Fibroblast of lung (primary cell): ENCODE measurements around the gene SPACA9. TPM values are rescaled to one million over a fixed set of nuclear protein-coding genes. Genes with fewer than 3 reads are reported as not detected.

Experiments used
- DNase-seq, 2 donors: peaks; one replicate each; pipeline versions ENCODE4 v3.0.0 to v3.0.0-alpha.2; 2010; ENCODE audit warnings: low read depth in 2 of 2
- H2AFZ ChIP-seq: 2 replicates; pipeline ENCODE4 v1.5.1; 2012; ENCODE audit warnings: low read length, control low read depth, inconsistent platforms
- H3K27ac ChIP-seq: 2 replicates; pipeline ENCODE4 v1.5.1; 2011; ENCODE audit warnings: low read length, control low read depth; ENCODE audit not compliant: insufficient read depth
- H3K27me3 ChIP-seq: 2 replicates; pipeline ENCODE4 v1.5.1; 2011; ENCODE audit warnings: mild to moderate bottlenecking, low read length; ENCODE audit not compliant: control insufficient read depth, insufficient read depth
- H3K36me3 ChIP-seq: 2 replicates; pipeline ENCODE4 v1.5.1; 2011; ENCODE audit warnings: low read length; ENCODE audit not compliant: control insufficient read depth, insufficient read depth
- H3K4me1 ChIP-seq: 2 replicates; pipeline ENCODE4 v1.5.1; 2011; ENCODE audit warnings: low read length; ENCODE audit not compliant: control insufficient read depth, insufficient read depth; ENCODE audit errors: extremely low read depth
- H3K4me2 ChIP-seq: 2 replicates; pipeline ENCODE4 v1.5.1; 2011; ENCODE audit warnings: low read length, control low read depth; ENCODE audit not compliant: insufficient read depth; ENCODE audit errors: extremely low read depth
- H3K4me3 ChIP-seq, 4 experiments: fragments of 200-600 bp in 1 of 4; sonication (generic) in 1 of 4; replicated peaks in 1 of 4; 2 replicates each; pipeline ENCODE4 v1.5.1; 2011 to 2016; ENCODE audit warnings: low read length in 4 of 4, low read depth in 3 of 4, mild to moderate bottlenecking in 3 of 4, control low read depth in 2 of 4, inconsistent platforms in 1 of 4, mixed read lengths in 1 of 4; ENCODE audit not compliant: insufficient read depth in 1 of 4; ENCODE audit errors: control extremely low read depth in 1 of 4
- H3K79me2 ChIP-seq: 2 replicates; pipeline ENCODE4 v1.5.1; 2012; ENCODE audit warnings: mild to moderate bottlenecking, low read length, inconsistent platforms; ENCODE audit not compliant: control insufficient read depth, insufficient read depth
- H3K9ac ChIP-seq: 2 replicates; pipeline ENCODE4 v1.5.1; 2011; ENCODE audit warnings: mild to moderate bottlenecking, low read length, control low read depth; ENCODE audit not compliant: insufficient read depth
- H3K9me3 ChIP-seq: 2 replicates; pipeline ENCODE4 v1.5.1; 2012; ENCODE audit warnings: low read depth, low read length; ENCODE audit not compliant: control insufficient read depth, insufficient read depth
- H4K20me1 ChIP-seq: 2 replicates; pipeline ENCODE4 v1.5.1; 2011; ENCODE audit warnings: low read length; ENCODE audit not compliant: control insufficient read depth, insufficient read depth; ENCODE audit errors: extremely low read depth
- EZH2 ChIP-seq: IDR thresholded peaks from 2 replicates; pipeline ENCODE4 v1.5.1; 2012; ENCODE audit warnings: low read length, control low read depth, mild to moderate bottlenecking; ENCODE audit errors: missing control alignments
- polyA plus RNA-seq, 2 donors: library from polyadenylated mRNA; depleted of rRNA in 1 of 2; stranded (reverse) in 1 of 2; unstranded in 1 of 2; fragments of >200 nt; gene quantifications; 2 replicates each; pipeline ENCODE4 v1.2.1, GENCODE V29; 2011 to 2012; ENCODE audit warnings: missing spikeins in 1 of 2
- total RNA-seq: library from RNA; depleted of rRNA; stranded (reverse); fragments of >200 nt; gene quantifications from 2 replicates; pipeline ENCODE4 v1.2.1, GENCODE V29; 2014
- TF ChIP-seq, protein P1 (sequence below), 2 donors: IDR thresholded peaks in 1 of 2; conservative IDR thresholded peaks in 1 of 2; 1 replicate in 1 of 2; 2 replicates in 1 of 2; pipeline ENCODE4 v1.5.1; 2011 to 2012; ENCODE audit warnings: low read length in 2 of 2, control low read depth in 1 of 2, inconsistent platforms in 1 of 2, low read depth in 1 of 2, mild to moderate bottlenecking in 1 of 2

SPACA9 gene
- total and polyA plus RNA-seq, 2 donors (not counting 1 experiment from before 2014, with no cell fraction given), result 4.3 to 4.4 TPM

DNA sequence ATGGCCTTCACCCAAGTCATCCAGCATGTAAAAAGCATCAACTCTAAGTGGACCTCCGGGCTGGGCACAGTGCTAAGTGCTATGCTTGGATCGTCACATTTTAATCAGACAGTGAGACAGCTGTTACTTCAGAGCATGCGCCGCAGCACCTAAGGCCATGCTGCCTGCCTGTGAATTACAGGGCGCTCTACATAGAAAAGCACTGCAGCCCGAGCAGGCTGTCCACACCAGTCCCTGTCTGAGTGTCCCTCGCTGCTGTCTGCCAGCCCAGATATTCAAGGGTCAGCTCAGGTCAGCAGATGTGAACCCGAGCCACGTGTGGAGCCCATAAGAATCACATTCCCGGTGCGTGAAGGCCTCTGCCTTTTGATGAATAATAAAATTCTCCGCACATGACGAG is 37.7 kb upstream of the SPACA9 start:
- TF ChIP-seq EZH2, result no peak
- TF ChIP-seq, protein P1, sequence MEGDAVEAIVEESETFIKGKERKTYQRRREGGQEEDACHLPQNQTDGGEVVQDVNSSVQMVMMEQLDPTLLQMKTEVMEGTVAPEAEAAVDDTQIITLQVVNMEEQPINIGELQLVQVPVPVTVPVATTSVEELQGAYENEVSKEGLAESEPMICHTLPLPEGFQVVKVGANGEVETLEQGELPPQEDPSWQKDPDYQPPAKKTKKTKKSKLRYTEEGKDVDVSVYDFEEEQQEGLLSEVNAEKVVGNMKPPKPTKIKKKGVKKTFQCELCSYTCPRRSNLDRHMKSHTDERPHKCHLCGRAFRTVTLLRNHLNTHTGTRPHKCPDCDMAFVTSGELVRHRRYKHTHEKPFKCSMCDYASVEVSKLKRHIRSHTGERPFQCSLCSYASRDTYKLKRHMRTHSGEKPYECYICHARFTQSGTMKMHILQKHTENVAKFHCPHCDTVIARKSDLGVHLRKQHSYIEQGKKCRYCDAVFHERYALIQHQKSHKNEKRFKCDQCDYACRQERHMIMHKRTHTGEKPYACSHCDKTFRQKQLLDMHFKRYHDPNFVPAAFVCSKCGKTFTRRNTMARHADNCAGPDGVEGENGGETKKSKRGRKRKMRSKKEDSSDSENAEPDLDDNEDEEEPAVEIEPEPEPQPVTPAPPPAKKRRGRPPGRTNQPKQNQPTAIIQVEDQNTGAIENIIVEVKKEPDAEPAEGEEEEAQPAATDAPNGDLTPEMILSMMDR (conservative IDR thresholded peaks at IDR 0.05 in 1 of 2, IDR thresholded peaks at IDR 0.05 in 1 of 2; ENCODE audit: low read depth in 1 of 2, low read length in 2 of 2), result no peak
- no peak for DNase-seq
- Histone ChIP-seq H3K4me1 (no peaks in the 10 kb centered on the region), H4K20me1 (no peaks in the 10 kb centered on the region), H3K27ac (no peak overlapping the region), H3K27me3 (no peaks in the 10 kb centered on the region), H3K36me3 (no peaks in the 10 kb centered on the region), H3K9me3 (no peaks in the 10 kb centered on the region), H3K9ac (no peak overlapping the region), H3K79me2 (no peaks in the 10 kb centered on the region), H3K4me2 (no peak overlapping the region), H2AFZ (no peak overlapping the region), H3K4me3 (no peak overlapping the region)

DNA sequence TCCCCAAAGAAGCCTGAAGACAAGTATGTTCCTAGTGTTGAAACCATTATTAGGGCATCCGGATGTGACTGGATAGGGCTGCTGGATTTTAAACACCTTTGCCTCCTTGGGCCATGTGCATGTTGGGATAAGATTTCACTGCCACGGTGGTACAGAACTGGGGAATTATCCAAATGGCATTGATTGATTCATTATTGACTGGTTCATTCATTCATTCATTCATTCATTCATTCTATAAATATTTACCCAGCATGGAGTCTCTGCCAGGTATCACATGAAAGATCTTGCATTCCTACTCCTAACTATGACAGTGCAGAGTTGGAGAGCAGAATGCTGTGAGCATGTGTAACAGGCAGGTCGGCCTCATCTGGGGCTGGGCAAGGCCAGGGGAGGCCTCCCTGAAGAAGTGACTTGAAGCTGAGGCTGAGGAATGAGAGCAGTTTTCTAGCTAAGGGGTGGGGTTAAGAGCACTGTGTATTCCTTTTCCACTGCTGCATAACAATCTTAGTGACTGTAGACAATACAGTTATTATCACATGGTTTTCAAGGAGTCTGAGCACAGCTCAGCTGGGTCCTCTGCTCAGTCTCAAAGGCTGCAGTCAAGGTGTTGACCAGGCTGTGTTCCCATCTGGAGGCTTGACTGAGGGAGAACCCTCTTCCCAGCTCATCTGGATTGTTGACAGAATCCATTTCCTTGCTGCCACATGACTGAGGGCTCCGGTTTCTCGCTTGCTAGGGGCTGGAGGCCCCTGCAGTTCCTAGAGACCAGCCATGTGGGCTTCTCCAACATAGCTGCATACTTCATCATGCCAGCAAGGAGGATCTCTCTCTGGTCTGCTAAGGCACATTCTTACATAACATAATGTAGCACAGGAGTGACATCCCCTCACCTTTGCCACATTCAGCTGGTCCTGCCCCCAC is 36.3 kb upstream of the SPACA9 start:
- no peak for DNase-seq
- Histone ChIP-seq H2AFZ (no peak overlapping the region), H3K79me2 (no peaks in the 10 kb centered on the region), H3K4me2 (no peak overlapping the region), H3K27me3 (no peaks in the 10 kb centered on the region), H3K27ac (no peak overlapping the region), H4K20me1 (no peaks in the 10 kb centered on the region), H3K9ac (no peak overlapping the region), H3K36me3 (no peaks in the 10 kb centered on the region), H3K4me3 (no peak overlapping the region), H3K9me3 (no peaks in the 10 kb centered on the region), H3K4me1 (no peaks in the 10 kb centered on the region)
- TF ChIP-seq, protein P1 (conservative IDR thresholded peaks at IDR 0.05 in 1 of 2, IDR thresholded peaks at IDR 0.05 in 1 of 2; ENCODE audit: low read depth in 1 of 2, low read length in 2 of 2), result no peak
- no peak for TF ChIP-seq EZH2

DNA sequence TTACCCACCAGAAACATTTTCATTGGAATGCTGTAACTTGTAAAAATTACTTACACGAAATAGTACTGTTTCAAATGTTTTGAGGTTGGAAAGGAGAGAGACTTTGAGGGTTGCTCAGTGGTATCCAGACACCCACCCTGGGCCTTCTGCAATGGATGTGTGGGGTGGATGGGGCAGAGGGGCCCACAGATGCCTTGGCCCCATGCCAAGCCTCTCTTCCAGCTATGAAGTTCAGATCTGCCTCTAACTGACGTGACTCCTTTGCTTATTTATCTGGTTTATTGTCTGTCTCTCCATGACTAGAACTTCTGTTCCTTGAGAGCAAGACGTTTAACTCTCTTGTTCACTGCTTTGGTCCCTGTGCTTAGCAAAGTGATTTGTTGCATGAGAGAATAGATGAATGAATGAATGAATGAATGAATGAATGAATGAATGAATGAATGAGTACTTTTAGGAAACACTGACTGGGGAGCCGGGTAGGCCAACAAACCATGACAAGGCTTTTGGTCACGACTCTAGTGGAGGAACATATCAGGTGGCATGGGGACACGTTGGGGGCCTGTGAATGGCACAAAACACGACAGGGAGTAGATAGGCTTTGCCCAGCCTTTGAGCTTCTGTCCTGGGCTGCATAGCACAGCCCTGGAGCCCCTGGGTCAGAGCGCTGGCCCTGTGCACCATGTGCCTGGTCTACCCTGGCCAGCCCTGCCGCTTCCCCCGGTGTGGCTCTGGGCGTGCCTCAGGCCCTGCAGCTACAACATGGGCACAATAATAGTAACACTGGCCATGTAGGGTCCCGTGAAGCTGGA is 32.4 kb upstream of the SPACA9 start:
- no peaks in the 10 kb centered on the region for H3K36me3 ChIP-seq

More for the DNA sequence above, 32.4 kb upstream of the SPACA9 start:
- Histone ChIP-seq H3K27ac (no peak overlapping the region), H3K27me3 (no peaks in the 10 kb centered on the region), H2AFZ (no peak overlapping the region), H3K4me2 (no peak overlapping the region), H3K9me3 (no peaks in the 10 kb centered on the region), H3K4me3 (no peak overlapping the region), H3K79me2 (no peaks in the 10 kb centered on the region), H3K4me1 (no peaks in the 10 kb centered on the region), H4K20me1 (no peaks in the 10 kb centered on the region), H3K9ac (no peak overlapping the region)
- no peak for TF ChIP-seq EZH2
- TF ChIP-seq, protein P1 (conservative IDR thresholded peaks at IDR 0.05 in 1 of 2, IDR thresholded peaks at IDR 0.05 in 1 of 2; ENCODE audit: low read depth in 1 of 2, low read length in 2 of 2), result no peak
- DNase-seq, result no peak
